Kidney glomerular epithelial cell (primary cell): ENCODE measurements around the gene TECTB.

Experiments used
- DNase-seq: peaks from one replicate; lab custom pipeline; 2025; lab: John Stamatoyannopoulos, UW

TECTB gene

GRCh38 chr10:112308125-112308502 lies 24.9 kb downstream of the TECTB start:
- DNase-seq = no peak

- DNase-seq = no peak
These were observed 28.3 kb downstream of the TECTB start for GRCh38 chr10:112311481-112311880.

- no peak for DNase-seq
These were observed 30.0 kb downstream of the TECTB start for GRCh38 chr10:112313234-112313633.

- no peak for DNase-seq
These were observed 30.7 kb downstream of the TECTB start for GRCh38 chr10:112313911-112314310.

- DNase-seq = peak; percentile 68
These were observed 31.7 kb downstream of the TECTB start for GRCh38 chr10:112314822-112315474.

GRCh38 chr10:112327678-112328077 lies 44.5 kb downstream of the TECTB start:
- DNase-seq = no peak

- DNase-seq = no peak
These were observed 47.0 kb downstream of the TECTB start for GRCh38 chr10:112330162-112330561.

- no peak for DNase-seq
These were observed 47.5 kb downstream of the TECTB start for GRCh38 chr10:112330607-112331160.

- no peak for DNase-seq
These were observed 48.8 kb downstream of the TECTB start for GRCh38 chr10:112332022-112332421.

- DNase-seq = no peak
These were observed 49.5 kb downstream of the TECTB start for GRCh38 chr10:112332509-112333228.

GRCh38 chr10:112333452-112333851 lies 50.3 kb downstream of the TECTB start:
- no peak for DNase-seq

- DNase-seq = no peak
These were observed 52.1 kb downstream of the TECTB start for GRCh38 chr10:112335111-112335867.

GRCh38 chr10:112335868-112336265 lies 52.7 kb downstream of the TECTB start:
- no peak for DNase-seq

GRCh38 chr10:112336556-112337201 lies 53.5 kb downstream of the TECTB start:
- DNase-seq = no peak

GRCh38 chr10:112338957-112339356 lies 55.8 kb downstream of the TECTB start:
- DNase-seq = no peak

- no peak for DNase-seq
These were observed 57.4 kb downstream of the TECTB start for GRCh38 chr10:112340601-112341000.

- DNase-seq = no peak
These were observed 60.0 kb downstream of the TECTB start for GRCh38 chr10:112343056-112343806.

GRCh38 chr10:112344261-112344660 lies 61.1 kb downstream of the TECTB start:
- no peak for DNase-seq

GRCh38 chr10:112345202-112345601 lies 62.0 kb downstream of the TECTB start:
- DNase-seq = no peak

- DNase-seq = no peak
These were observed 62.5 kb downstream of the TECTB start for GRCh38 chr10:112345743-112346142.

GRCh38 chr10:112346774-112347173 lies 63.6 kb downstream of the TECTB start:
- DNase-seq = no peak
